RCC 7860 (cell line): Measurements from ENCODE around the gene SOAT2.
"Not testable (repeated sequence)": the region's sequence is repeated elsewhere in the genome, so short reads cannot be mapped to it uniquely, and the experiment has no call there.

ENCODE experiments used
- DNase-seq: peaks from one replicate; pipeline ENCODE4 v3.0.0-alpha.2; 2015; ENCODE audit warnings: low spot score
- FAIRE-seq: peaks from 2 replicates; lab custom pipeline; 2012; peaks lifted over from hg19 to GRCh38; lab: Jason Lieb, UNC

The SOAT2 gene

GRCh38 chr12:53101931-53102781 is 1.1 kb upstream of the SOAT2 start:
- FAIRE-seq (no peak), DNase-seq (no peak)

GRCh38 chr12:53103860-53104305 is 597 bp downstream of the SOAT2 start:
- no peak for FAIRE-seq
- no peak for DNase-seq

GRCh38 chr12:53105256-53105655 is 2.0 kb downstream of the SOAT2 start:
- FAIRE-seq (no peak), DNase-seq (no peak)

DNA sequence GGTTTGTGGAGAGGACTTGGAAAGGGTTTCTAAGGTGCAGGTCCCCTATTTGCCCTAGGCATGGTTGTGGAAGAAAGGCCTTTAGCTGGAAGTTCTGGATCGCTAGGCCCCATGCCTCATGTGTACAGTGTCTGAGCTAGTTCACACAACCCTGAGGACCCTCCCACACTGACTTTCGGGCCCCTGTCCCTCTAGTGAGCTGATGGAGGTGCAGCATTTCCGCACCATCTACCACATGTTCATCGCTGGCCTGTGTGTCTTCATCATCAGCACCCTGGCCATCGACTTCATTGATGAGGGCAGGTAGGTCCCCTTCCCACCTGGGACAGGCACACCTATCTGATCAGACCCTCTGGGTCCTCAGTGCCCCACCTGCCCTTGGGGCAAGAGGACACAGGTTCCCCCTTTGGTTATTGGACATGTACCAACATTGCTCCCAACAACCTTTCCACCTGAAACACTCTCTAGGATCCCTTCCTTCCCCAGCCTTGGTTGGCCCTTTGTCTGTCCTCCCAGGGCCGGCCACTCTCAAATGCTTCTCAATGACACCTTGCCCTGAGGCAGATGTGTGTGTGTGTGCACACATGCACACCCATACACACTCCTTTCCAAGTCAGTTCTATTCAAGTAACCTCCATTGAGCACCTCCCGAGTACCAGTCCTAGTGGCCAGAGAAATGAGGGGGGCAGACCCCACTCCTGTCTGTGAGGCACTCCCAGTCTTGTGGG is 2.6 kb downstream of the SOAT2 start:
- FAIRE-seq: no peak

DNA sequence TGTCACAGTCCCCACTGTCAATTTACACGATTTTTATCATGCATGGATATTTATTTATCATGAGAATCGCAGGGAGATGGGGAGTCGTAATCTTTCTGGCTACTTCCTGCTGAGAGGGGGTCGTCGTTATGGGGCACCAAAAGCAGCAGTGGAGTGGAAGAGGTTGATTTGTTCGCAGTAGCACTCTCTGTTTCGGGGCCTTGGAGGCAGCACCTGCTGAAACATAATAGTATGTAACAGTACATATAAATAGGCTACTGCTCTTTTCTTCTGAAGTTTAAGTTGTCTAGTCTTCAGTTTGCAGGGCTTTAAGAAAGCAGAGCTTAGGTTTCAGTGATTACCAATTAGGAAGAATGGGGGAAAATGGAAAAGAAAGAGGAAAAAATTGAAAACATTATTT is 3.8 kb downstream of the SOAT2 start:
- FAIRE-seq: no peak
- no peak for DNase-seq

More for the DNA sequence above, 2.6 kb downstream of the SOAT2 start:
- no peak for DNase-seq

DNA sequence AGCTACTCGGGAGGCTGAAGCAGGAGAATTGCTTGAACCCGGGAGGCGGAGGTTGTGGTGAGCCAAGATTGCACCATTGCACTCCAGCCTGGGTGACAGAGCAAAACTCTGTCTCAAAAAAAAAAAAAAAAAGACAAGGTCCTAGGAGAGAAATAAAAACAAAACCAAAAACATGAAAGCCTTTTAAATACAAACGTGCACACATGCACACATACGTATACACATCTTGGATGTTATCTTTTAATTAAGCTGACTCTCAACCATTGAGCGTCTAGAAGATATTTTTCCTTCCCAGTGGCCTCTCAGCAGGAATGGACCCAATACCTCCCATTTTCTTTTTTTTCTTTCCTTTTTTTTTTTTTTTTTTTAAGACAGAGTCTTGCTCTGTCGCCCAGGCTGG is 9.1 kb downstream of the SOAT2 start:
- not testable (repeated sequence) for FAIRE-seq

DNA sequence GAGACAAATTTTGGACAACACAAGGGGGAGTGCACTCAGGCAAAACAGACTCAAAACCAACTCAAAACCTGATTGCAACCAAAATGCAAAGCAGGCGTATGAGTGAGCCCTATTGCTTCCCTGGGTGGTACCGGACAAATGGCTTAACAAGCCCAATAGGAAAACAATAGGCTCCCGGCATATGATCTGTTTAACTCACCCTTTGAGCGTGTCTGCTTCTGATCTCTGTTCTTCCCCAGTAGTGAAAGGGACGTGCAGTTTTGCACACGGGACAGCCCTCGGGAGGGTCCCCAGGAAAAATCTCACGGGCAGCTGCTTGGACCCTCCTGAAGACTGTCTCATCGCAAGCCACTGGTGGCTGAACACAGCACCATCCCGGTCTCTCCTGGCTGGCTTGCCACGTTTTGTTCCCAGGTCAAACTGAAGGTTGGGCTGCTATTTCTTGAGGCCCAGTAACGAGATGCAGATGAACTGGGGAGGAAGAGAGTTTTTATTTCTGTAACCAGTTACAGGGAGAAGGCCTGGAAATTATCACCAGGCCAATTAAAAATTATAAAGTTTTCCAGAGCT is 9.9 kb downstream of the SOAT2 start:
- DNase-seq (no peak), FAIRE-seq (no peak)

More for the DNA sequence above, 9.1 kb downstream of the SOAT2 start:
- DNase-seq: not testable (repeated sequence)

DNA sequence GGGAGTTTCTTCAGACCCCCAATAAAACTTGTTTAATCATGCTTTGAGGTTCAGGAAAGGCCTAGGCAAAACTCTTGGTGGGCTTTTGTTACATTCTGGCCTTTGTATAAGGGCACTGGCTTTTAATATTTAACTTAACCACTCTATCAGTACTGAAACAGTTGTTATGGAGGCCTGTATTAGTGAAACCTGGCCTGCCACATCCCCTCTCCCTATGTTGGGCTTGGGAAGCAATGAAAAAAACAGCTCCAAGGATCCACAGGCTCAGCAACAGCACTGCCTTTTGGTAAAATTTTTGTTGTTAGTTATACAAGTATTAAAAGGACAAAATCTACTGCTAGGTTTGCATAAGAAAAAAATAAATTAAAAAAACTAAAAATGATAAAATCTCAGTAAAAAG is 10.7 kb downstream of the SOAT2 start:
- FAIRE-seq: no peak

GRCh38 chr12:53115112-53115890 is 12.0 kb downstream of the SOAT2 start:
- no peak for DNase-seq
- FAIRE-seq: no peak

More for the DNA sequence above, 10.7 kb downstream of the SOAT2 start:
- no peak for DNase-seq

DNA sequence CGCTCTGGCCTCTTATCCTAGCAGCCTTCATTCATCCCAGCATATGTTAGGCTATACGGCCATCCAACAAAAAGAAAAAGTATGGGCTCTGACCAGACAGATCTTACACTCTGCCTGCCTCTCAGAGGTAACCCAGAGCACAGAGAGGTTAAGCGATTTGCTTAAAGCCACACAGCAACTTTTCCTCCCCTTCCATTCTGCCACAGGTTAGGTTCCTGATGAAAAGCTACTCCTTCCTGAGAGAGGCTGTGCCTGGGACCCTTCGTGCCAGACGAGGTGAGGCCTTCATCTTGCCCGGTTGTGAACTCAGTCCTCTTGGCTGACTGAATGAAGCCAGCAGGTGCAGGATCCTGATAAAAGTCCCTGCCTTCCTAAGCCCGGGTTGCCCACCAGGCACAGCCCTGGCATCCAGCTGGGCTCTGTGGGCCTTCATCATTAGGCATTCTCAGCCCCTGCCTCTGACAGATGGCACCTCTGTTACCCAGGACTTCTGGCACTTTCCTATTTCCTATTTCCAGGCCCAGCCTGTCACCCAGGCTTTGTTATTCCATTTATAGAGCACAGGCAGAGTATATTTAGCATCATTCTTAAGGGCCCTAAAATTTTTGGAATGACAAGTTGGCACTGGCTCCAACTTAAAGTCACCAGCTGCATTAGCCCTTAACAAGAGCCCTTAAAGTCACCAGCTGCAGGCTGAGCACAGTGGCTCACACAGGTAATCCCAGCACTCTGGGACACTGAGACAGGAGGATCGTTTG is 12.8 kb downstream of the SOAT2 start:
- no peak for FAIRE-seq
- no peak for DNase-seq

DNA sequence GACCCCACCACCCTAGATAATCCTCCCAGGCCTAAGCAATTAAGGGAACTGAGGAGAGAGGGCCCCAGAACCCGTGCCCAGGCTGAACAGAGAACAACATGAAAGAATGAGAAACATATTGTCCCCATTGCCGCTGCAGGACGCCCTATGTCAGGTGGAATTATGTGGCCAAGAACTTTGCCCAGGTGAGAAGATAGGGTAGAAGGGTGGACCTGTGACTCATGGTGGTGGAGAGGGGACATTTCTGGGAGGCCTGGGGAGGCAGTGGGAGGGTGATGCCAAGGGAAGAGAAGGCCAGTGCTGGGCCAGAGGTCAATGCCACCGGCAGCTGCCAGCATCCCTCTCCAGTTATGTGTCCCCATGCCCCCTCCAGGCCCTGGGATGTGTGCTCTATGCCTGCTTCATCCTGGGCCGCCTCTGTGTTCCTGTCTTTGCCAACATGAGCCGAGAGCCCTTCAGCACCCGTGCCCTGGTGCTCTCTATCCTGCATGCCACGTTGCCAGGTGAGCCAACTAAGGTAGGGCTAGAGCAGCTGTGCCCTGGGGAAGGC is 15.5 kb downstream of the SOAT2 start:
- FAIRE-seq: no peak
- DNase-seq: no peak

GRCh38 chr12:53120685-53121525 is 17.6 kb downstream of the SOAT2 start:
- DNase-seq: no peak
- FAIRE-seq: no peak

- peak; percentile 46 for DNase-seq
- FAIRE-seq: no peak
Measured at GRCh38 chr12:53122961-53123468, 19.7 kb downstream of the SOAT2 start.

DNA sequence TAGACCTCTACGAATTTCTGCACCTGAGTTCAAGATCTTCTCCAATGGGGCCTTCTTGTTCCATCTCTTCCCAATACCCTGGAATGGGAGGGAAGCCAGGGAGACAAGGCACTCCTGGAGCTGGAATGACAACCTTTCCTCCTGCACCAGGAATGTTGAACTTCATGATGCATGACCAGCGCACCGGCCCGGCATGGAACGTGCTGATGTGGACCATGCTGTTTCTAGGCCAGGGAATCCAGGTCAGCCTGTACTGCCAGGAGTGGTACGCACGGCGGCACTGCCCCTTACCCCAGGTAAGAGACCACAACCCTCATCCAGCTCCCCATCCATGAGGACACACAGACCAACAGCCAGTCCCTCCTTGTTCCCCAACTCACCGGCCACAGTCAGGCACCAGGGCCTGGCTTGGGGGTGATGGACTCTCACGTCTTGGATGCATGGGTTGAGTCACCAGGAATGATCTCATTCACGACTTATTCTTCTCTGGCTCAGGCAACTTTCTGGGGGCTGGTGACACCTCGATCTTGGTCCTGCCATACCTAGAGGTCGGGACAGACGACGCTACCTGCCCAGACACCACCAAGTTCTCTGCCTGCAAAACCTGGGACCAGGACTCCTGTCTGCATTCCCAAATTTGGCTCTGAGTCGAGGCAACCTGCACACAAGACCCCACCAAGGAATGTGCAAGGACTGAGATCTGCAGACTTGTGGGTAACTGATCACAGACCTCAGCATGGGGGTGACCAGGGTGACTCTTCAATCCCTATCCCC is 20.5 kb downstream of the SOAT2 start:
- no peak for FAIRE-seq
- peak; percentile 44 for DNase-seq

DNA sequence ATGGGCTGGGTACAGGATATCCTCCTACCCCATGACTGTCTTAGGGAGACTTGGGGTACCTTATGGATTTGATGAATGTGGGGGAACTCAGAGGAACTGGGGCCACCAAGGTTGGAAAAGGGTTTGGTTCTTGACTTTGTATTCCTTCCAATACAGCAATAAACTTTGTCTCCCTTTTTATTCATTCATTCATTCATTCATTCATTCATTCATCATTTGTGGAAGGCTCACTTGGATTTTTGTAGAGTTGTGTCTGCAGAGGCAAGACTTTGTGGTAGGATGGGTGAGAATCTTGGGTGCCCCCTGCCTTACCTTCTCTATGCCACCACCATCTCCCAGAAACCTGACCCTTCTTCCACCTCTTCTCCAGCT is 21.1 kb downstream of the SOAT2 start:
- DNase-seq: no peak
- FAIRE-seq: no peak

DNA sequence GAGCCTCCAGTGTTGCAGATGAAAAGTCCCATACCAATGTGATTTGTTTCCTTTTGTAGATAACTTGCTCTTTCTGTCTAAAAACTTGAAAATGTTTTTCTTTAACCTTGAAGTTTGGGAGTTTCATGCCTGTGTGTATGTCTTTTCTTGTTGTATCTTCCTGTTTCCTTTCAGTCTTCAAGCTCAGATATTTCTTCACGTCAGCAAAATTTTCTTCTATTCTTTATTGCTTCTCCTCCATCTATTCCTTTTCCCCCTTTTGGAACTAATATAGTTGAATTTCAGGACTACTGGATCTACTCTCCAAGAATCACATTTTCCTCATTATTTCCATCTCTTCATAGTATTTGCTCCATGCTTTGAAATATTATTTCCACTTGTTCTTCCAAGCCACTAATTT is 23.9 kb downstream of the SOAT2 start:
- DNase-seq: no peak
- FAIRE-seq: no peak

DNA sequence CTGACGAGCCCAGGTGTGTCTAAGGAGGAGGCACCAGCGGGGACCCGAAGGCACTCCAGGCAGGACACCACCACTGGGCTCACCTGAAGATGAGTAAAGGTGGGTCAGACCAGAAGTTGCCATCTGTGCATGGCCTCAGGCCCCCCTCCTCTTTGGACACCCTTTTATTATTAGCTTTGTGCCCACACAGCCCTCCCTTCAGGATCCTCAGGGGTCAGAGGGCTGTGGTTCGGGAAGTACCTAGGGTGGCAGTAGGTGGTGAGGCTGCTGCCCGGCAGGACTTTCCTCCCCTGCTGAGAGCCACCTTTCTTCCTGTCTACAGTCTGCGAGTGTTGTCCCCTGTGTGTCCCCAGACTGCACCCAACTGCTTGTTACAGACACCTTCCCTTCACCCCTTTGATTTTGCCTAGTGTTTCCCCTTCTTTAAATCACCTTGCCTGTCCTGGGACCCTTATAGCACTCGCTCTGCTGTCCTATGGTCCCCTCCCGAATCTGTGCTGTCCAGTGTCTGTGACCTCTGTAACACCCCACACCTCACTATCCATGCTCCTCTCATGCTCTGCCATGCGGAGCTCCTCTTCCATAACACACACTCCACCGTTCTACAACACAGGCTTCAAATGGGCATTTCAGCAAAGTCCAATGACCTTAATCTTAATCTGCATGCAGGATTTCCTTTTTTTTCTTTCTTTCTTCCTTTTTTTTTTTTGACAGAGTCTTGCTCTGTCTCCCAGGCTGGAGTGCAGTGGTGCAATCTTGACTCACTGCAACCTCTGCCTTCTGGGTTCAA is 25.7 kb downstream of the SOAT2 start:
- FAIRE-seq (no peak), DNase-seq (no peak)
